ENCODE data around the gene CNGB1. TPM values are rescaled to one million over a fixed set of nuclear protein-coding genes. Genes with fewer than 3 reads are reported as not detected.

Gene CNGB1
- total RNA-seq, 1 experiment from 2014 or later: not detected

DNA sequence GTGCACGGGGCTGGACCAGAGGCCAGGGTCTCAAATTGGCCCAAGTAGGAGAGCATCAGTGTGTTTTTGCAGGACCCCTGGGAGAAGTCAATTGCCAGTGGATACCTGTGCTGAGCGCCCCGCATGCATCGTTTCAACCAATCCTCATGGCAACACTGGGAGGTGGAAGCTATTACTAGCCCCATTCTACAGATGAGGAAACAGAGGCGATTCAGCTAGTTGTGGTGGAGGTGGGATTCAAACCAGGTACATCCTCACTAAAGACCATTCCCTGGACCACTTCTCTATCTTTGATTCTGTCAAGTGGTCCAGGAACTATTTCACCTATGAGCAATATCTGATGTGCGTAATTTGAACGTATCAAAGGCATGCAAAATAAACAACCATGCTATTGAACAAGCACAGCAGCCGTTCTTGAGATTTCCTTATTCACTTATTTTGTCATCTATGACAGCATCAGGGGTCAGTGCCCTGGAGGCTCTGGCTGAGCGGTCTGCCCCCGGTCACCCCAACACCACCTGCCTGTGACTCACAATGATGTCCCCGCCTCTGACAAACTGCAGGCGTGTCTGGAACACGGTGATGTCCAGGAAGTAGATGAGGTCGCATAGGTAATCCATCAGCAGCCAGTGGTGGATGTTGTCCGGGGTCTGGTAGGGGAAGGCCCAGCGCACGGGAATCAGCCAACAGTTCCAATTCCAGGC, 54.0 kb downstream of the CNGB1 start:
- CTCF ChIA-PET: no interaction called here
- POLR2A ChIA-PET (ENCODE audit: low non-redundant PET): no interaction called here
- no peaks in the 10 kb centered on the region for H3K9me3 ChIP-seq (ENCODE audit: low read depth, low read length, poor library complexity, severe bottlenecking)
- DNase-seq (ENCODE audit: low spot score): no peak
- no peaks in the 10 kb centered on the region for H3K4me1 ChIP-seq (ENCODE audit: insufficient read depth, low read length, poor library complexity, severe bottlenecking)
- no peak overlapping the region for H3K4me3 ChIP-seq (ENCODE audit: low read depth, low read length, poor library complexity, severe bottlenecking)
- no peak overlapping the region for H3K27ac ChIP-seq (ENCODE audit: low read depth, low read length, poor library complexity, severe bottlenecking)
- intact Hi-C loops (cut with micrococcal nuclease; ENCODE audit: unreplicated experiment): no loop called here
- no peaks in the 10 kb centered on the region for H3K36me3 ChIP-seq (ENCODE audit: insufficient read depth, low read length, poor library complexity, severe bottlenecking)
- no TSS peak for BruUV-seq (replicated peaks)
- no peaks in the 10 kb centered on the region for H3K27me3 ChIP-seq (replicated peaks; ENCODE audit: insufficient read depth, low read depth, low read length, poor library complexity)
- TF ChIP-seq, protein P1, sequence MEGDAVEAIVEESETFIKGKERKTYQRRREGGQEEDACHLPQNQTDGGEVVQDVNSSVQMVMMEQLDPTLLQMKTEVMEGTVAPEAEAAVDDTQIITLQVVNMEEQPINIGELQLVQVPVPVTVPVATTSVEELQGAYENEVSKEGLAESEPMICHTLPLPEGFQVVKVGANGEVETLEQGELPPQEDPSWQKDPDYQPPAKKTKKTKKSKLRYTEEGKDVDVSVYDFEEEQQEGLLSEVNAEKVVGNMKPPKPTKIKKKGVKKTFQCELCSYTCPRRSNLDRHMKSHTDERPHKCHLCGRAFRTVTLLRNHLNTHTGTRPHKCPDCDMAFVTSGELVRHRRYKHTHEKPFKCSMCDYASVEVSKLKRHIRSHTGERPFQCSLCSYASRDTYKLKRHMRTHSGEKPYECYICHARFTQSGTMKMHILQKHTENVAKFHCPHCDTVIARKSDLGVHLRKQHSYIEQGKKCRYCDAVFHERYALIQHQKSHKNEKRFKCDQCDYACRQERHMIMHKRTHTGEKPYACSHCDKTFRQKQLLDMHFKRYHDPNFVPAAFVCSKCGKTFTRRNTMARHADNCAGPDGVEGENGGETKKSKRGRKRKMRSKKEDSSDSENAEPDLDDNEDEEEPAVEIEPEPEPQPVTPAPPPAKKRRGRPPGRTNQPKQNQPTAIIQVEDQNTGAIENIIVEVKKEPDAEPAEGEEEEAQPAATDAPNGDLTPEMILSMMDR (conservative IDR thresholded peaks at IDR 0.05; ENCODE audit: low read depth, low read length): no peak
- no peak for TF ChIP-seq EZH2 (IDR thresholded peaks at IDR 0.05; ENCODE audit: borderline replicate concordance, low read depth, low read length, poor library complexity, severe bottlenecking)

DNA sequence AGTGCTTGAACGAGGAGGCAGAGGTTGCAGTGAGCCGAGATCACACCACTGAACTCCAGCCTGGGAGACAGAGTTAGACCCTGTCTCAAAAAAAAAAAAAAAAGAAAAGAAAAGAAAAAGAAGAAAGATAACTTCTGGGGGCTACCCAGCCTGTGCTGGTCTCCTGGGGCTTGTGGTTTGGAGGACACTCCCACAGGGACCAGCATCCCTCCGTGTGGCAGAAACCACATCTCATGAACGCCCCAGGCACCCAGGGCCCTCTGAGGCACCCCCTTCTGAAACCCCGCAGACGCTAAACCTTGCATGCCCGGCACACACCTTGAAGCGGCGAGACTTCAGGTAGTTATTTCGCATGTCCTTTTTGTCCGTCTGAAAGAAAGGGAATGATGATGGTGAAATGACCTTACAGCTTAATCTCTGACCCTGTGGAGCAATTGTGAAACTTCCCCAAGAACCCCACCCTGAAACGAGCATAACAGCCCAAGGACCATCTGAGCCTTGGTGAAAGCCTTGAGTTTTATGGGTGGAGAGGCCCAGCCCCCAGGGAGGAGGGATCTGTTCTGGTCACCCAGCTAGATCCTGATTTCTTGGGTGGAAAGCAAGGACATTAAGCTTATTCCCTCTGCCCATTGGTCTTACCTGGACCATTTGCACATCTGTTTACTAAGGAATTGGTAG, 55.0 kb downstream of the CNGB1 start:
- no peak overlapping the region for H3K27ac ChIP-seq (ENCODE audit: low read depth, low read length, poor library complexity, severe bottlenecking)
- no peak overlapping the region for H3K4me3 ChIP-seq (ENCODE audit: low read depth, low read length, poor library complexity, severe bottlenecking)
- no peaks in the 10 kb centered on the region for H3K4me1 ChIP-seq (ENCODE audit: insufficient read depth, low read length, poor library complexity, severe bottlenecking)
- POLR2A ChIA-PET (ENCODE audit: low non-redundant PET): no interaction called here
- no peaks in the 10 kb centered on the region for H3K36me3 ChIP-seq (ENCODE audit: insufficient read depth, low read length, poor library complexity, severe bottlenecking)
- no TSS peak for BruUV-seq (replicated peaks)
- intact Hi-C loops (cut with micrococcal nuclease; ENCODE audit: unreplicated experiment): no loop called here
- CTCF ChIA-PET: no interaction called here
- no peaks in the 10 kb centered on the region for H3K27me3 ChIP-seq (replicated peaks; ENCODE audit: insufficient read depth, low read depth, low read length, poor library complexity)
- TF ChIP-seq EZH2 (IDR thresholded peaks at IDR 0.05; ENCODE audit: borderline replicate concordance, low read depth, low read length, poor library complexity, severe bottlenecking): no peak
- TF ChIP-seq, protein P1 (conservative IDR thresholded peaks at IDR 0.05; ENCODE audit: low read depth, low read length): no peak
- DNase-seq (ENCODE audit: low spot score): no peak
- H3K9me3 ChIP-seq (ENCODE audit: low read depth, low read length, poor library complexity, severe bottlenecking): no peaks in the 10 kb centered on the region

DNA sequence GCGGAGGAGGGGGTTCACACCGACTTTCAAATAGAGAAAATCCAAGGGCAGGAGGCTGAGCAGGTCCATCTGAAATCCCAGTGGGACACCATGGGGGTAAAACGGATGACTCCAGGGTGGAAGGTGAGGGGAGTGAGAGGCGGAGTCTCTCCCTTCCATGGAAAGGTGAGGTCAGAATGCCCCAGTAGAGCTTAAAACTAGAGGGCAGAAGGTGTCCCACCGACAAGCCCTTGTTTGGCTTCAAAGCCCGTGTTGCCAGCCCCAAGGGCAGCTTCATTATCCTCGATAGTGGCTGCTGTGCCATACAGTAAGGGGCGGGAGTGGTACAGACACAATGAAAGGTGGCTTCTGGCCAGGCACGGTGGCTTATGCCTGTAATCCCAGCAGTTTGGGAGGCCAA, 55.7 kb downstream of the CNGB1 start:
- no peak for DNase-seq (ENCODE audit: low spot score)
- TF ChIP-seq EZH2 (IDR thresholded peaks at IDR 0.05; ENCODE audit: borderline replicate concordance, low read depth, low read length, poor library complexity, severe bottlenecking): no peak
- TF ChIP-seq, protein P1 (conservative IDR thresholded peaks at IDR 0.05; ENCODE audit: low read depth, low read length): no peak
- CTCF ChIA-PET: no interaction called here
- Histone ChIP-seq H3K27ac (ENCODE audit: low read depth, low read length, poor library complexity, severe bottlenecking) (no peak overlapping the region), H3K4me3 (ENCODE audit: low read depth, low read length, poor library complexity, severe bottlenecking) (no peak overlapping the region), H3K9me3 (ENCODE audit: low read depth, low read length, poor library complexity, severe bottlenecking) (no peaks in the 10 kb centered on the region), H3K36me3 (ENCODE audit: insufficient read depth, low read length, poor library complexity, severe bottlenecking) (no peaks in the 10 kb centered on the region), H3K4me1 (ENCODE audit: insufficient read depth, low read length, poor library complexity, severe bottlenecking) (no peaks in the 10 kb centered on the region), H3K27me3 (replicated peaks; ENCODE audit: insufficient read depth, low read depth, low read length, poor library complexity) (no peaks in the 10 kb centered on the region)
- intact Hi-C loops (cut with micrococcal nuclease; ENCODE audit: unreplicated experiment): no loop called here
- POLR2A ChIA-PET (ENCODE audit: low non-redundant PET): no interaction called here
- BruUV-seq (replicated peaks): no TSS peak

Data from A673 (cell line).